Medulla oblongata (tissue), 1 donor: ENCODE results near the gene HEATR3.
"Not testable (repeated sequence)": the region's sequence is repeated elsewhere in the genome, so short reads cannot be mapped to it uniquely, and the experiment has no call there.

Source experiments
- DNase-seq: peaks from one replicate; pipeline ENCODE4 v3.0.0-alpha.2; 2015; ENCODE audit errors: extremely low spot score

HEATR3 gene

GRCh38 chr16:50099957-50100648 is 34.3 kb downstream of the HEATR3 start:
- no peak for DNase-seq

GRCh38 chr16:50102051-50102746 is 36.4 kb downstream of the HEATR3 start:
- DNase-seq, result no peak

GRCh38 chr16:50103764-50104163 is 38.0 kb downstream of the HEATR3 start:
- DNase-seq, result no peak

GRCh38 chr16:50114357-50115129 is 48.8 kb downstream of the HEATR3 start:
- no peak for DNase-seq

- DNase-seq, result no peak
Measured at GRCh38 chr16:50120711-50121110, 54.9 kb downstream of the HEATR3 start.

- no peak for DNase-seq
Measured at GRCh38 chr16:50121278-50121677, 55.5 kb downstream of the HEATR3 start.

- no peak for DNase-seq
Measured at GRCh38 chr16:50121721-50122445, 56.1 kb downstream of the HEATR3 start.

- no peak for DNase-seq
Measured at GRCh38 chr16:50123417-50123816, 57.6 kb downstream of the HEATR3 start.

GRCh38 chr16:50124769-50125168 is 59.0 kb downstream of the HEATR3 start:
- DNase-seq, result no peak

GRCh38 chr16:50126183-50126582 is 60.4 kb downstream of the HEATR3 start:
- peak; percentile 62 for DNase-seq

GRCh38 chr16:50132571-50132970 is 66.8 kb downstream of the HEATR3 start:
- not testable (repeated sequence) for DNase-seq

- DNase-seq, result no peak
Measured at GRCh38 chr16:50133214-50133613, 67.4 kb downstream of the HEATR3 start.

- no peak for DNase-seq
Measured at GRCh38 chr16:50136399-50136798, 70.6 kb downstream of the HEATR3 start.

GRCh38 chr16:50137268-50137667 is 71.5 kb downstream of the HEATR3 start:
- no peak for DNase-seq

- no peak for DNase-seq
Measured at GRCh38 chr16:50139580-50139979, 73.8 kb downstream of the HEATR3 start.

- no peak for DNase-seq
Measured at GRCh38 chr16:50144211-50144610, 78.4 kb downstream of the HEATR3 start.

GRCh38 chr16:50146479-50147435 is 81.0 kb downstream of the HEATR3 start:
- no peak for DNase-seq

GRCh38 chr16:50151322-50151721 is 85.6 kb downstream of the HEATR3 start:
- DNase-seq, result no peak

GRCh38 chr16:50151756-50152155 is 86.0 kb downstream of the HEATR3 start:
- DNase-seq, result no peak

GRCh38 chr16:50152351-50152806 is 86.6 kb downstream of the HEATR3 start:
- DNase-seq, result peak; percentile 41
